Activated CD4-positive, alpha-beta T cell treated with anti-CD3 and anti-CD28 coated beads for 1 hour (primary cell): ENCODE results near the gene ZNF416.

Source experiments
- DNase-seq: peaks from one replicate; pipeline ENCODE4 v3.0.0-alpha.2; 2020

Gene ZNF416

DNA sequence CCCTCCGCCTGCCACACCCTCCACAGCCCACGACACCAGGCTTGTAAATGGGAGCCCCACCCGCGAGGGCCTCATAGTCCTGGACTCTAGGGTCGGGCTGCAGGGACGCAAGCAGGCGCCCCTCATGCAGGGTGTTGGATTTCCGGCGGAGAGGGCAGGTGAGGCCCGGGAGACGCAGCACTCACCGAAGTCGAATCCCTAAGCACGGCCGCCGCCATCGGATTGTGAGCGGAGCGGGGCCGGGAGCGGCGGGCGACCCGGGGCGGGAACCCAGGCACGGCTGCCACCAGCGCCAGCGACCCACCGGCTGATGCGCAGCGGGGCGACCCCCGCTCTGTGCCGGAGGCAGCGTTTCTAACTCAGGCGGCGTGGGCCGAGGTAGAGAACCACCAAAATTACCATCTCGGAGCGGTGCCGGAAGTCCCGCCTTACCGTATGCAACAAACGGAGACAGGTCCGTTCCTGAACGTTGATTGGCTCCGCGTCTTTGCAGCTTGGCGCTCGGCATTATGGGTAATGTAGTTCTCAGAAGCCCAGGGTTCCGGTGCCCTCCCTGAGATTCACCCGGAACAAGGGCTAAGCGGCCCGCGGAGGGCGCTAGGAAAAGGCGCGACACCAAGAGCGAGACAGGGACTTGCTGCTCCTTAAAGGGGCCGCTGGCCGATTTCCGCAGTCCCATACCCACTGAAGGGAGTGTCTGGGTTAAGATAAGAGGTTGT lies at the start of gene ZNF416:
Gene ZNF416, minus strand, starts transcription at position 425 of the 719 bp plus-strand sequence. Its CDS starts 207 bp downstream, at position 218.
- peak; percentile 92 for DNase-seq

DNA sequence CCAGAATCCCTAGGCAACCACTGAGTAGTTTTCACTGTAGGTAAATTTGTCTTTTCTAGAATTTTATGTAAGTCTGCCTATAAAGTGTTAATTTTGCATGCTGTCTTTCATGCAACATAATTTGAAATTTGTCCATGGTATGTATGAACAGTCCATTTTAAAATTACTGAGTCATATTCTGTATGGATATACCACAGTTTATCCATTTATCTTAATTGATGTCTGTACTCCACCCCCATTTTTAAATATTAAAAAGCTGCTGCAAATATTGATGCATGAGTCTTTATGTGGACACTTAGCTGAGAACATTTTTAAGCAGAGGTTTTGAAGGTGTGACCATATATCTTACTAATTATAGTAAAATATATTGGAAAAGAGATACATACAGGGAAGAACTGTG lies 44.4 kb upstream of the ZNF416 start:
- DNase-seq: no peak

DNA sequence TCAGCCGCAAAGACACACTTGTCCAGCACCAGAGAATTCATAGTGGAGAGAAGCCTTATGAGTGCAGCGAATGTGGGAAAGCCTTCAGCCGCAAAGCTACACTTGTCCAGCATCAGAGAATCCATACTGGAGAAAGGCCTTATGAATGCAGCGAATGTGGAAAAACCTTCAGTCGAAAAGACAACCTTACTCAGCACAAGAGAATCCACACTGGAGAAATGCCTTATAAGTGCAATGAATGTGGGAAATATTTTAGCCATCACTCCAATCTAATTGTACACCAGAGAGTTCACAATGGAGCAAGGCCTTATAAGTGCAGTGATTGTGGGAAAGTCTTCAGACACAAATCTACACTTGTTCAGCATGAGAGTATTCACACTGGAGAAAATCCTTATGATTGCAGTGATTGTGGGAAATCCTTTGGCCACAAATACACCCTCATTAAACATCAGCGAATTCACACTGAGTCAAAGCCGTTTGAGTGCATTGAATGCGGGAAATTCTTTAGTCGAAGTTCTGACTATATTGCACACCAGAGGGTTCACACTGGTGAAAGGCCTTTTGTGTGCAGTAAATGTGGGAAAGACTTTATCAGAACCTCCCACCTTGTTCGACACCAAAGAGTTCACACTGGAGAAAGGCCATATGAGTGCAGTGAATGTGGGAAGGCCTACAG lies 42.1 kb upstream of the ZNF416 start:
- no peak for DNase-seq

DNA sequence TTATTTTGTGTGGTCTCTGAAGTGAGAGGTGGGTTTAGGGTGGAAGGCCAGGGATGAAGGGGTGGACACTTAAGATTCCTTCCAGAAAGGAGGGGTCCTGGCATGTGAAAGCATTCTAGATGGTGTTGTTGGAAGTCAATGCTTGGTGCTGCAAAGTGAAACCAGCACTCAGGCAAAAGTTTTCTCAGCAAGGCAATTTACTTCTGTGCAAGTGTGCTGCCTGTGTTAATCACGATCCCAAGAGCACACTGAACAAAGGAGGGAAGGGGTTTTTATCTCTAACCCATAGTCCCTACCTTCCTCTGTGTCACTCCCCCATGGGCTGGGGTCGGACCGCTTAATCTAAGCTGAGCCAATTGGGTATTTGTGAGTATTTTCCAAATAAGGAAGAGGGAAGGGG lies 36.6 kb upstream of the ZNF416 start:
- DNase-seq: no peak

DNA sequence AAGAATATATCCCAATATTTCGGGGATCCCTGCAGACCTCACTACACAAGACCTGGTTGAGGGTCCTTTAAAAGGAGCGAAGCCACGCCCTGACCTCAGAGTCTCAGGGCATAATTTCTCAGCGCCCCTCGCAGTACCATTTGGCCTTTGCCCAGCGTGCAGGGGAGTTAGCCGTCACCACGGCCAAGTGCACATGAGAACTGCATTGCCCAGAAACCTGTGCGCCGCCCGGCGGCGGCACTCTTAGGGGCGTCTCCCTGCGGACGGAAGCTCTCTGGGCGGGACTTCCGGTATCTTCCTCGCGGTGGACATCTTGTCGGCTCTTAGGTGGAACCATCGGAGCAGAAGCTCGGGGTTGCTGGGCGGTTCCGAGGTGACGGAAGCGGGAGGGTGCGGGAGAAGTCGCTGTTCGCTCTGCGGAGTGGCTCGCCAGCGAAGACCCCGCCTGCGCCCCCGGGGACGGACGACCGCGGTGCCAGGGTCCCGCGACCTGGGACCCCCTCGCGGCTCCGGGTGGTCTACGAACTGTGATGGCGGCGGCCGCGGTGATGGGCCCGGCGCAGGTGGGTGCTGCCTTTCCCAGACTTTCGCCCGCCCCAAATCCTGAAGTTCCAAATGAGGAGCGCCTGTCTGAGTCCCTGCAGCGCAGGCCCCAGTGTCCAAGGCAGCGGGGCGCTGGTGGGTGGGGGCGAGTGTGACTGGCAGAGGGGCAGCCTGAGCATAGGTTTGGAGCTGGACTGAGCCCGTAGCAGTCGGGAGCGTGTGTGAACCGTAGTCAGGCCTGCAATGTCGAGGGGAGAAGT lies 35.4 kb upstream of the ZNF416 start, which contains the start of gene ZNF134:
Gene ZNF134, plus strand, starts transcription at position 302 of the 803 bp plus-strand sequence. CDS start 5,227 bp downstream, outside the sequence.
- DNase-seq: peak; percentile 82

DNA sequence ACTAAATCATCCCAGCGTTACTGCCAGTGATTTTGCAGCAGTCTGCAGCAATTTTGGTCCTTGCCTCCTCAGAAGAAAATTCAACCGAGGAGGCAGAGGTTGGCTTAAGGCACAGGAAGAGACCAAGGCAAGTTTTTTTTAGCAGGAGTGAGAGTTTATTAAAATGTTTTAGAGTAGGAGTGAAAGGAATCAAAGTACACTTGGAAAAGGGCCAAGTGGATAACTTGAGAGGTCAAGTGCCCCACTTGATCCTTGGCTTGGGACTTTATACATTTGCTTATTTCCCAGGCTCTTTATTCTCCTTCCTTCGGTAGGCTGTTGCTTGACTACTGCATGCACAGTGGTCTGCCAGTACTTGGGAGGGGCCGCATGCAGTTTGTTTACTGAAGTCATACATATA lies 32.4 kb upstream of the ZNF416 start:
- DNase-seq: no peak

DNA sequence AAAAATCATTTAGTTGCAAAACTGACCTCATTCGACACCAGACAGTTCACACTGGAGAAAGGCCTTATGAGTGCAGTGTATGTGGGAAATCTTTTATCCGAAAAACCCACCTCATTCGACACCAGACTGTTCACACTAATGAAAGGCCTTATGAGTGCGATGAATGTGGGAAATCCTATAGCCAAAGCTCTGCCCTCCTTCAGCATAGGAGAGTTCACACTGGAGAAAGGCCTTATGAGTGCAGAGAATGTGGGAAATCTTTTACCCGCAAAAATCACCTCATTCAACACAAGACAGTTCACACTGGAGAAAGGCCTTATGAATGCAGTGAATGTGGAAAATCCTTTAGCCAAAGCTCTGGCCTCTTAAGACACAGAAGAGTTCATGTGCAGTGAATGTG lies 28.2 kb upstream of the ZNF416 start:
- DNase-seq: no peak

DNA sequence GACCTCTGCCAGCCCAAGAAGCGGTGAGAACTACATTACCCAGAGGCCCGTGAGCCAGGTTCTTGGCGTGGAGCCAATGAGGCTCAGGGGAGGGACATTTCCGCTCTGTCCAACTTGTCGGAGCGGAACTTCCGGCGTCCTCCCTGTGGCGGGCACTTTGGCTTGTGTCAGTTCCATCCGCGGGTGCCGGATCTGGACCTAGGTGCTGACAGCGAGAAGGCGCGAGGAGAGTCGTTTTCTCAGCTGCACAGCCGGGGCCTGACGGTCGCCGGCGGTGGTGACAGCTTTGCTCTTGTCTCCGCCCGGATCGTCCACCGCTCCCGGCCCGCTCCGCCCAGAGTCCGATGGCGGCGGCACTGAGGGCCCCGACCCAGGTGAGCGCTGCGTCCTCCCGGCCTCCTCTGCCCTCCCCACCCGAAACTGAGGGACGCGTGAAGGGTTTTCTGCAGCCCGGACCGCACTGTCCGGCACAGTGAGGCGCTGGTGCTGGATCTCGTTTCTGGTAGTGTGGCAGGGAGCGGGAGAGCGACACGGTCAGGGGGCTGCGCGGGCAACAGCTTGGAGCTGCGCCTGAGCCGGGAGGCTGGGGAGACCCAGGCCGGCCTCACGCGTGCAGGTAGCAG lies 21.2 kb upstream of the ZNF416 start, which contains the start of gene ZNF530:
Gene ZNF530, plus strand, starts transcription at position 125 of the 623 bp plus-strand sequence. CDS start 4,461 bp downstream, outside the sequence.
- DNase-seq: peak; percentile 72

DNA sequence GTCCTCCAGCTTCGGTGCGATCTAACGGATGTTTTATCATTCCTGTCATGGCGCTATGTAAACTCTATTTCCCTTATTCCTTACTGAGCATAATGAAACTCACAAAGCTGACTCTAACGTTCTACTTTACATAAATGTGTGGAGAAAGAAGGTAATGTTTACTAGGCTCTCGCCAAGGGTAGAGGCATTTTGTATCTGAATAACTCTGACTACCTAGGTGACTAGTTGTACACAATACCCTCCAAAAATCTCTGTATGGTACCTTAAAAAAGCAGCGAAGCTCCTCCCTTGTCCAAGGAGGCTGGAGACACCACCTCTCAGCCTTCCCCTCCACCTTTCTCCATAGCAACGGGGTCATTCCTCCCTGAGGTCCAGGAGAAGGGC lies 20.7 kb upstream of the ZNF416 start:
- no peak for DNase-seq

DNA sequence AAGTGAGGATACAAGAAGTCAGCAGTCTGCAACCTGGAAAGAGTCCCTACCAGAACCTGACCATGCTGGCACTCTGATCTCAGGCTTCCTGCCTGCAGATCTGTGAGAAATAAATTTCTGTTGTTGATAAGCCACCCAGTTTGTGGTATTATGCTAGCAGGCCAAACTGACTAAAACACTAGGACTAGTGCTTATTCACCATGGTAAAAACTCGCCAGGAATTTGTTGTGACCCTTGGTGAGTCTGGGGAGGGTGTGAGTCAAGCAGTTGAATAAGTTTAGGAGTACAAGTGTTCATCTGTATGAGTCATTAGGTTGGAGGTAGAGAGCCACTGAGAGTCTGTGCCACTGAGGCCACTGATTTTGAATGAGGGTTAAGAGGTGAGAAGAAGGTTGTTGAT lies 8.8 kb upstream of the ZNF416 start:
- DNase-seq: no peak

DNA sequence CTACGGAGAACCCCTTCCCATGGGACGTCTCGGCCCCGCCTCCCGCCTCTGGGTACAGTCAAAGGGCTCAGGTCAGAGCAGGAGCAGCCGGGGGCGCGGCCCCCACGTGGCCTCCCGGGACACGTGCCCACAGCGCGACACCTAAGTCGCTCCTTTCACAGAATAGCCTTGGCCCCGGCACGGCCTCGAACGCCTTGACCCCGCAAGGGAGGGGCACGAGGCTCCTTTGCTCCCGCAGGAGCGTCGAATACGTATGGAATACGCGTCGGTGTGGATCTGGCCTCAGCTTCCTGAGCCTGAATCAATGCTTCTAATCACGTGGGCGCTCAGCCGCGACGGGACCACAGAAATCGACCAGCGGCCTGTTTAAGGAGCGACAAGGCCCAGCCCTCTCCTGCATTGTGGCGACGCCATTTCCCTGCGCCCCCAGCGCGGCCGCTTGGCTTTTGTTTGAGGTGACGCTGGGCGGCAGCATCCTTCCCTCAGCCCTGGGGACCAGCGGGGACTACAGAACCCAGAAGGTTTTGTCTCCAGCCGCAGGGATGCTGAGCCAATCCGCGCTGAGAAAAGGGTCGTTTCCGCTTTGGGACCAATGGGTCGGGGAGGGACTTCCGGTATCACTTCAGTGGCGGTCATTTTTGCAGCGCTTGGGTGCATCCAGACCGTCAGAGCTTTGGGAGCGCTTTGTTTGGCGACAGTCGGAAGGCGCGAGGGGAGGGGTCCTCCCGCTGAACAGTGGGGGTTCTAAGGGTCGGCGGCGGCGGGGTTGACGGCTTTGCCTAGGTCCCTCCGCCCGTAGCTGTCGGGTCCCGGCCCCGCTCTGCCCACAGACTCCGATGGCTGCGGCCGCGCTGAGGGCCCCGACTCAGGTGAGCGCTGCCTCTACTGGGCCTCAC lies 5.1 kb upstream of the ZNF416 start, which contains the start of gene ZIK1:
Gene ZIK1, plus strand, starts transcription at position 625 of the 896 bp plus-strand sequence. Its CDS starts 212 bp downstream, at position 837.
- peak; percentile 79 for DNase-seq

DNA sequence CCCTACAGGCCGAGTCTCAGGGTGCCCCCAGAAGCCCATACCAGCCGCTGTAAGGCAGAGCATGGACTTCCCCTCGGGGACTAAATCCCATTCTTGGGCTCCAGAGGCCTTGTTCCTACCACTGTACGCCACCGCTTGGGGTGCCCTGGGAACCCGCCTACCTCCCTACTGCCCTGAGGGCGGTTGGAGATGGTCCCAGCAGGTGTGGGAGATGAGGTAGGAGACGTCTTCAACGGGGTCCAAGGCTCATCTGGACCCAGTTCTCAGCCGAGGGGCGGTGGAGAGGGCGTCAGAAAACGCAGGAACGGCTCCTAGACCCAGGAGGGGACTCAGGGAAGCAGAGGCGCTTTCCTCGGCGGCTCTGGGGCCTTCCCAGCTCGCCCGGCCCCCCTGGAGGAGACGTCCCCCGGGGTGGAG lies 4.4 kb upstream of the ZNF416 start:
- DNase-seq: no peak

DNA sequence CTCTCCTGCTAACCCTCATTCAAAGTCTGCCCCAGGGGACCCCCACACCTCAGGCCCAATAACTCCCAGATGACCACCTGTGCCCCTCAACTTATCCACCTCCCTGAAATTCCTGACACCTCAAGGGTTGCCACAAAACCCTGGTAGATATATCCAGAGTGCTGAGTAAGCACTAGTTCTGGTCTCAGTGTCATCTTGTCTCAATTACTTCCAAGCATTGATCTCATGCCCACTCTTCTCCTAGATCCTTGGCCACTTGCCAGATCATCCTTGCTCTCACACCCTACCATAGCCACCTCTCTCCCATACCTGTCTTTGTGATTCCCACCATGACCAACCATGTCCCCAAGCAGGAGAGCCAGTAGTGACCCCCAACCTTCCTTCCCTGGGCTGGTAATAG lies 2.0 kb downstream of the ZNF416 start:
- DNase-seq: no peak

DNA sequence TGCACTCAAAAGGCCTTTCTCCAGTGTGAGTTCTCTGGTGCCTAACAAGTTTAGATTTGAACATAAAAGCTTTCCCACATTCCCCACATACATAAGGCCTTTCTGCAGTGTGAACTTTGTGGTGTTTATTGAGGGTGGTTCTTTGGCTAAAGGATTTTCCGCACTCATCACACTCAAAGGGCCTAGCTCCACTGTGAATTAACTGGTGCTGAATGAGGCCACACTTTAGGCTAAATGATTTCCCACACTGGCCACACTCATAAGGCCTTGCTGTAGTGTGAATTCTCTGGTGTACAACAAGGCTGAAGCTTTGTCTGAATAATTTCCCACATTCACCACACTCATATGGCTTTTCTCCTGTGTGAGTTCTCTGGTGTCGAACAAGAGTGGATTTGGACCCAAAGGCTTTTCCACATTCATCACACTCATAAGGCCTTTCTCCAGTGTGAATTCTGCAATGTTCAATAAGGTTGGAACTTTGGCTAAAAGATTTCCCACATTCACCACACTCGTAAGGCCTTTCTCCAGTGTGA lies 6.2 kb downstream of the ZNF416 start:
- no peak for DNase-seq

DNA sequence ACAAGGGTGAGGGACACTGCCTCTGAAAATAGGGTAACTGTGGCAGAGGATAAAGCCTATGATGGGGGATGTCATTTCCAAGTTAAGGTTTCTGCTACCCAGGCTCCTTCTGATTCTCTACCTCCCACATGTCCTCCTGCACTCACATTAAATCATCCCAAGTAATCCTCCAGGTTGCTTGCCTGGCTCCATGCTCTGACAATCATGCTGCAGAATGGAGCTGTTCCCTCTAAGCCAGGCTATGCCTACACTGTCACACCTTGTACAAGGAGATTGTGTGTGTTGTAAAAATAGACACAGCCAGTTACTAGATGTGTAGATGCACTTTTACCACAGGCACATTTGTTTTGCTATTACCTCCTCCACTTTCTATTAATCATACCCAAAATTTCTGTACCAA lies 8.0 kb downstream of the ZNF416 start:
- DNase-seq: no peak

DNA sequence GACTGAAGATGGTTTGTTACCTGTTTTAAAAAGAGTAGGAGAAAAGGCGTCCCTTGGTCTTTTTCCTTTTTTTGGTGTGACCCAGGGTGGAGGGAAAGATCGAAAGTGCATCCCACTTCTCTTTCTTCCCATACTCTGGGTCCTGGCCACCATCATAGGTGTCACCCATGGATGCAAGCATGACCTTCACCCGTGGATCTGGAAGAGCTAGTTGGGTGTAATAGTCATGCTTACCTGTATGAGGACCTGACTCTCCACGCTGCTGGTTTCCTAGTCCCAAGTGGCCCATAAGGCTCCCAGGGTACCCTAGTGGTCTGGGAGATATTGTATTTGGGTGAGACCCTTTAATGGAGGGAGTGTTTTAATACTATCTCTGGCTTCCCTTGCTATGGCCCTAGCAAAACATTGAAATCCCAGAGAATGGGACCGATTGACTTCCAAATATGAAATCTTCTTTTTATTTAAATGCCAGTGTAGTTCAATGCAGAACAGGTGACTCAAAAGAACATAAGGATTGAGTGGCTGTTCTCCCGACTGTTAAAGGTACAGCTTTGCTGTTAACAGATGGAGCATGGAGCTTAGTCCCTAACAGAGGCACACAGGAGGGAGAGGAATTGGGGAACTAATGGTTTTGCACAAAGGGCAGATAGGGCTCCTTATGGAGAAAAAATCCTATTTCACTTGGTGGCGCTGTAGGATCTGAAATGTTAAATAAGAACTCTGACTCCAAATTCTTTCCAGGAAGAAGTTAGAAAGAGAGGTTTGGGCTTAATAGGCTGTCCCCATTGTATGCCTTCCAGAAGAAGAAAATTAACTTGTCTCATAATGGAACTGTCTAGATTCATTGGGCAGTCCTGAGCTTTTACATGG lies 12.1 kb downstream of the ZNF416 start:
- DNase-seq: no peak

DNA sequence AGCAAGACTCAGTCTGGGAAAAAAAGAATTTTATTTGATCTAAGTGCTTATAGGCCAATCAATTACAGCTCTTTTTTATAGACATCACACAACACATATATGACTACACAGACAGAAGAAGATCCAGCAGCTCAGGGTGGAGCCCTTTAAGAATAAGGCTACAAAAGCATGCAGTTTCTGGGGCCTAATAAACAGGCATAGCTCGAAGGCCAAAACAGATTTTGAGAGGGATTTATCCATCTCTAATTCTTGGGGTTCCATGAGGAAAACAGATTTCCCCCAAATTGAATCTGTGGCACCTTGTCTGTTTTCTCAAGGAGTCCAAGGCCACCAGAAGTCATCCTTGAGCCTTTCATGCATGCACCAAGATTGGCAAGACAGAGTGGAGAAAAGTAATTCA lies 15.2 kb downstream of the ZNF416 start:
- DNase-seq: no peak

DNA sequence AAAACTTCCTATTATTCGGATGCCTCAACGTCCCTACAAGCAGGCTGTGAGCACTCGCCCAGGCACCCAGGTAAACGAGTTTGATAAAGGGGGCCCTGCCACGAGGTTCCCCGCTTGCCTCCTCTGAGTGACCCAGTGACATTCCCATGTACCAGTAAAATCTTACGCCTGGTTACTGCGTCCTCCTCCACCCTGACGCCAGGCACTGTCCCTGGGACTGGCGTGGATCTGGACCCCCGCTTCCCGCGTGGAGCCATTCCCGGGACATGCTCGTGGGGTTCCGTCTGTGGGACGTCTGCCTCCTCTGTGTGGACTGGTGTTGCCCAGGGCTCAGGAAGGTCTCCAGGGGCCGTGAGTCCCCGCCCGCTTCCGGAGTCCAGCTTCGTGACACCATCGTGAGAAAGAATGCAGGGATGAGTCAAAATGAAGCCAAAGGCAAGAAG lies 18.6 kb downstream of the ZNF416 start:
- no peak for DNase-seq

DNA sequence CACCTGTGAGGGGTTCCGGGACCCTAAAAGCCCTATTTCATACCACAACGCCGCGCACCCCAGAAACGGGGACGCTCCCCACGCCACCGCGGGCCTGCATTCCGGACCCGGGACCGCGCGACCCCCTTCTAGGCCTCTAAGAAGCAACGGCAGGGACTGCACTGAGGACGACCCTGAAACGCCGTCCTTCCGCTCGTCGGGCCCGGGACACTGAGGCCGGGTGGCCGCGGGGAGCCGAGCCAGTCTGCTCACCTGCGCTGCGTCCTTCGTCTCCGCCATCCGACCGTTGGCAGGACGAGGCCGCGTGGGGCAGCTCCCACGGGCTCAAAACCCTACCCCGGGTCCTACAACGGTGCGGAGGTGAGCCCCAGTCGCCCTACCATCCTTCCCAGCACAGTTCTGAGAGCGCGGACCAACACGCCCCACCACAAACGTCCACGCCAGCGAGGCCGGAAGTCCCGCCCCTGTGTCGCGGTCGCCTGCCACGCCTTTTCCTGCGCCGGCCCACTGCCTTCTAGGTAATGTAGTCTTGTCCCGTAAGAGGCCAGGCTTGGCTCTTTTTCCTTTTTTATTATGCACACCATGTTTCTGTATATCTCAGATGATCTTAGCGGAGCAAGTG lies 19.2 kb downstream of the ZNF416 start, which contains the start of gene ZNF550:
Gene ZNF550, minus strand, starts transcription at position 460 of the 622 bp plus-strand sequence. Its CDS starts 181 bp downstream, at position 279.
- DNase-seq: peak; percentile 82

DNA sequence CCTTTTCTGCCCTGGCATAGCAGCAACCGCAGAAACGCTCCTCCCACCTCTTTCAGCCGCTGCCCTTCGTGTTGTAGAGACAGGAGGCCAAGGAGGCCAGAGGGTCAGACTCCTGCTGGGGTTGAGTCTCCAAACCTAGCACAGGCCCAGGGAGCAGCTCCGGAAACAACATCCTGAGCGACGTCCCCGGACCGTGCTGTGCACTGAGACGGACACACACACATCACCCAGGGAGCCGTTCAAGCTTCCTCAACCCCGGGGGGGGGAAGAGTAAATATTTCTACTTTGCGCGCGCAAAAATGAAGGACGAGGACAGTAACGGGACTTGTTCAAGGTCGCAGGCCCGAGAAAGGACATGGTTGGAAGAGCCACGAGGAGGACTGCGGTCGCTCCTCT lies 19.7 kb downstream of the ZNF416 start:
- DNase-seq: no peak
